HepG2 (cell line): ENCODE data around the gene OR1F1. TPM values are rescaled to one million over a fixed set of nuclear protein-coding genes. Genes with fewer than 3 reads are reported as not detected.
A peak's percentile ranks its signal among the peaks of the same experiment; 100 is the strongest.

Source experiments
- DBP ChIP-seq: sonication (generic); formaldehyde crosslinking; IDR thresholded peaks from 2 replicates; pipeline ENCODE4 v1.4.0; 2020; ENCODE audit warnings: missing genetic modification reagents; ENCODE audit errors: not compliant biosample characterization
- ERF ChIP-seq: IDR thresholded peaks from 2 replicates; pipeline ENCODE4 v1.6.1; 2018; ENCODE audit warnings: missing biosample characterization, missing genetic modification reagents
- ESRRA ChIP-seq: sonication (generic); formaldehyde crosslinking; IDR thresholded peaks from 2 replicates; pipeline ENCODE4 v1.5.1; 2020; ENCODE audit warnings: mild to moderate bottlenecking, low read depth, missing genetic modification reagents
- GPN1 ChIP-seq: sonication (generic); formaldehyde crosslinking; IDR thresholded peaks from 2 replicates; pipeline ENCODE4 v1.5.1; 2020; ENCODE audit warnings: missing genetic modification reagents, borderline replicate concordance
- PAWR ChIP-seq: sonication (generic); formaldehyde crosslinking; IDR thresholded peaks from 2 replicates; pipeline ENCODE4 v1.4.0; 2020; ENCODE audit warnings: missing genetic modification reagents, mild to moderate bottlenecking, borderline replicate concordance
- PCBP1 ChIP-seq: fragments of 200-400 bp; formaldehyde crosslinking; IDR thresholded peaks from 2 replicates; pipeline ENCODE4 v1.6.1; 2017; ENCODE audit warnings: mild to moderate bottlenecking, low read depth, low read length, borderline replicate concordance
- PLRG1 ChIP-seq: fragments of 450-650 bp; conservative IDR thresholded peaks from 2 replicates; pipeline ENCODE4 v1.6.1; 2016
- POGK ChIP-seq: sonication (generic); formaldehyde crosslinking; conservative IDR thresholded peaks from 2 replicates; pipeline ENCODE4 v1.8.0; 2022; ENCODE audit warnings: mild to moderate bottlenecking, moderate library complexity, missing genetic modification reagents
- POGZ ChIP-seq: sonication (generic); formaldehyde crosslinking; IDR thresholded peaks from 2 replicates; pipeline ENCODE4 v1.4.0; 2020; ENCODE audit warnings: mild to moderate bottlenecking, missing genetic modification reagents
- SSRP1 ChIP-seq: IDR thresholded peaks from 2 replicates; pipeline ENCODE4 v1.6.1; 2016; ENCODE audit warnings: control low read depth
- THAP8 ChIP-seq: sonication (generic); formaldehyde crosslinking; IDR thresholded peaks from 2 replicates; pipeline ENCODE4 v1.5.1; 2020; ENCODE audit warnings: missing genetic modification reagents, mild to moderate bottlenecking, borderline replicate concordance
- ZNF101 ChIP-seq: sonication (generic); formaldehyde crosslinking; IDR thresholded peaks from 2 replicates; pipeline ENCODE4 v1.4.0; 2020; ENCODE audit warnings: mild to moderate bottlenecking, low read depth, missing genetic modification reagents, borderline replicate concordance
- ZNF124 ChIP-seq: sonication (generic); formaldehyde crosslinking; IDR thresholded peaks from 2 replicates; pipeline ENCODE4 v1.4.0; 2020; ENCODE audit warnings: missing genetic modification reagents
- ZNF326 ChIP-seq: sonication (generic); formaldehyde crosslinking; IDR thresholded peaks from 2 replicates; pipeline ENCODE4 v1.4.0; 2020; ENCODE audit warnings: missing genetic modification reagents, borderline replicate concordance
- ZZZ3 ChIP-seq: sonication (generic); formaldehyde crosslinking; IDR thresholded peaks from 2 replicates; pipeline ENCODE4 v1.4.0; 2020; ENCODE audit warnings: missing genetic modification reagents, mild to moderate bottlenecking, borderline replicate concordance
- polyA plus RNA-seq, 8 experiments: library from polyadenylated mRNA; depleted of rRNA in 3 of 8; stranded (reverse) in 7 of 8; unstranded in 1 of 8; fragments of >200 nt; fragmentation: Illumina TruSeq in 4 of 8; extraction: Trizol in 4 of 8; gene quantifications; 2 replicates each; pipeline versions ENCODE4 v1.2.1 to v1.2.3, GENCODE V29; 2011 to 2016; ENCODE audit warnings: low read depth in 4 of 8, missing spikeins in 1 of 8, mixed read lengths in 1 of 8; ENCODE audit not compliant: insufficient read depth in 1 of 8
- total RNA-seq, 5 experiments: library from RNA; depleted of rRNA; stranded (reverse); fragments of >200 nt; fragmentation: Illumina TruSeq; extraction: Trizol; gene quantifications; 2 replicates each; pipeline ENCODE4 v1.2.3, GENCODE V29; 2016; ENCODE audit warnings: low read depth in 1 of 5
- TF ChIP-seq, protein P1 (sequence below): sonication (generic); formaldehyde crosslinking; IDR thresholded peaks from 2 replicates; pipeline ENCODE4 v1.4.0; 2020; ENCODE audit warnings: missing genetic modification reagents, borderline replicate concordance
- TF ChIP-seq, protein P2 (sequence below): sonication (generic); formaldehyde crosslinking; IDR thresholded peaks from 2 replicates; pipeline ENCODE4 v1.4.0; 2020; ENCODE audit warnings: missing genetic modification reagents, borderline replicate concordance
- TF ChIP-seq, protein P3 (sequence below): IDR thresholded peaks from 2 replicates; pipeline ENCODE4 v1.6.1; 2016

Gene OR1F1
- total and polyA plus RNA-seq, 2 of the 13 experiments (the other 11 are each of a cell fraction or from before 2014, with no cell fraction given) = 0.90 TPM; not detected in 1

DNA sequence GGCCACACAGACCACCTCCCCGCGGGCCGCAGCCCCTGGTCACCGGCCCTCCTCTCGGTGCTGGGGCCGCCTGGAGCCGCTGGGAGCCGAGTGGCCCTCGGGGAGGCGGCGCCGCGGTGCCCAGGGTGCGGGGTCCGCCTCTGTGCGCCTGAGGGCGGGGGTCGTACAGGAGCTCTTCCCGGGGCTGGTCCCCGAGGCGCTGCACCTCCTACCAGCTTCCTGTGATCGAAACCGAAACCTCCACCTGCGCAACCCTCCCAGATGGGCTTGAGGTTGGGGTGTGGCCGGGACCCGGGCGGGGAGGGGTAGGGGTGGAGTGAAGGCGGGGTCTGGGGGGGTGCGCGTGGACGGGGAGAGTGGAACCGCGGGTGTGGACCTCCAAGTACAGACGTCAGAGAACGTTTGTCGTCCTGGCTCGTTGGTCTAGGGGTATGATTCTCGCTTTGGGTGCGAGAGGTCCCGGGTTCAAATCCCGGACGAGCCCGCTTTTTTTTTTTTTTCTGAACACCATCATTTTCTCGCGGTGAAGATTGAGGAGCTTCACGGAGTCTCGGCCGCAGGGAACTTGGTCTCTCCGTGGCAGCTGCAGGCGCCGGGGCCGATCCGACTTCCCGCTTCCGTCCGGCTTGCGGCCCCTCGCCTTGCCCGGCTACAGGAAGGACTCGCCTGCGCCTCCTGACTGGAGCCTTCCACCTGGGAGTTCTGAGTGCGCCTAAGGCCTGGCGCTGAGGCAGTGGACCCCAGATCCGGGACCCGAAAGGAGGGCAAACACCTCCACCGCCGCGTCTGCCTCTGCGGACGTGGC, 29.3 kb upstream of the OR1F1 start (continued):
- TF ChIP-seq DBP (CRISPR knock-in tag) (no peak), POGZ (CRISPR knock-in tag) (no peak), PCBP1 (no peak), ZNF124 (no peak; the same call in 1 of the 2 replicates), GPN1 (CRISPR knock-in tag) (no peak), ZNF101 (CRISPR knock-in tag) (no peak), ESRRA (CRISPR knock-in tag) (no peak), THAP8 (no peak), PLRG1 (no peak), PAWR (CRISPR knock-in tag) (no peak), SSRP1 (CRISPR knock-in tag) (no peak), ZZZ3 (no peak), ZNF326 (CRISPR knock-in tag) (no peak), ERF (CRISPR knock-in tag) (peak; percentile 47; the same call in 1 of the 2 replicates), POGK (0 out of 2 replicates have a peak, but pooled peaks have one; percentile 14)
- TF ChIP-seq, protein P1, sequence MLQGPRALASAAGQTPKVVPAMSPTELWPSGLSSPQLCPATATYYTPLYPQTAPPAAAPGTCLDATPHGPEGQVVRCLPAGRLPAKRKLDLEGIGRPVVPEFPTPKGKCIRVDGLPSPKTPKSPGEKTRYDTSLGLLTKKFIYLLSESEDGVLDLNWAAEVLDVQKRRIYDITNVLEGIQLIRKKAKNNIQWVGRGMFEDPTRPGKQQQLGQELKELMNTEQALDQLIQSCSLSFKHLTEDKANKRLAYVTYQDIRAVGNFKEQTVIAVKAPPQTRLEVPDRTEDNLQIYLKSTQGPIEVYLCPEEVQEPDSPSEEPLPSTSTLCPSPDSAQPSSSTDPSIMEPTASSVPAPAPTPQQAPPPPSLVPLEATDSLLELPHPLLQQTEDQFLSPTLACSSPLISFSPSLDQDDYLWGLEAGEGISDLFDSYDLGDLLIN (CRISPR knock-in tag) = no peak
- TF ChIP-seq, protein P2, sequence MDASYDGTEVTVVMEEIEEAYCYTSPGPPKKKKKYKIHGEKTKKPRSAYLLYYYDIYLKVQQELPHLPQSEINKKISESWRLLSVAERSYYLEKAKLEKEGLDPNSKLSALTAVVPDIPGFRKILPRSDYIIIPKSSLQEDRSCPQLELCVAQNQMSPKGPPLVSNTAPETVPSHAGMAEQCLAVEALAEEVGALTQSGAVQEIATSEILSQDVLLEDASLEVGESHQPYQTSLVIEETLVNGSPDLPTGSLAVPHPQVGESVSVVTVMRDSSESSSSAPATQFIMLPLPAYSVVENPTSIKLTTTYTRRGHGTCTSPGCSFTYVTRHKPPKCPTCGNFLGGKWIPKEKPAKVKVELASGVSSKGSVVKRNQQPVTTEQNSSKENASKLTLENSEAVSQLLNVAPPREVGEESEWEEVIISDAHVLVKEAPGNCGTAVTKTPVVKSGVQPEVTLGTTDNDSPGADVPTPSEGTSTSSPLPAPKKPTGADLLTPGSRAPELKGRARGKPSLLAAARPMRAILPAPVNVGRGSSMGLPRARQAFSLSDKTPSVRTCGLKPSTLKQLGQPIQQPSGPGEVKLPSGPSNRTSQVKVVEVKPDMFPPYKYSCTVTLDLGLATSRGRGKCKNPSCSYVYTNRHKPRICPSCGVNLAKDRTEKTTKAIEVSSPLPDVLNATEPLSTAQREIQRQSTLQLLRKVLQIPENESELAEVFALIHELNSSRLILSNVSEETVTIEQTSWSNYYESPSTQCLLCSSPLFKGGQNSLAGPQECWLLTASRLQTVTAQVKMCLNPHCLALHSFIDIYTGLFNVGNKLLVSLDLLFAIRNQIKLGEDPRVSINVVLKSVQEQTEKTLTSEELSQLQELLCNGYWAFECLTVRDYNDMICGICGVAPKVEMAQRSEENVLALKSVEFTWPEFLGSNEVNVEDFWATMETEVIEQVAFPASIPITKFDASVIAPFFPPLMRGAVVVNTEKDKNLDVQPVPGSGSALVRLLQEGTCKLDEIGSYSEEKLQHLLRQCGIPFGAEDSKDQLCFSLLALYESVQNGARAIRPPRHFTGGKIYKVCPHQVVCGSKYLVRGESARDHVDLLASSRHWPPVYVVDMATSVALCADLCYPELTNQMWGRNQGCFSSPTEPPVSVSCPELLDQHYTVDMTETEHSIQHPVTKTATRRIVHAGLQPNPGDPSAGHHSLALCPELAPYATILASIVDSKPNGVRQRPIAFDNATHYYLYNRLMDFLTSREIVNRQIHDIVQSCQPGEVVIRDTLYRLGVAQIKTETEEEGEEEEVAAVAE (CRISPR knock-in tag) = no peak
- TF ChIP-seq, protein P3, sequence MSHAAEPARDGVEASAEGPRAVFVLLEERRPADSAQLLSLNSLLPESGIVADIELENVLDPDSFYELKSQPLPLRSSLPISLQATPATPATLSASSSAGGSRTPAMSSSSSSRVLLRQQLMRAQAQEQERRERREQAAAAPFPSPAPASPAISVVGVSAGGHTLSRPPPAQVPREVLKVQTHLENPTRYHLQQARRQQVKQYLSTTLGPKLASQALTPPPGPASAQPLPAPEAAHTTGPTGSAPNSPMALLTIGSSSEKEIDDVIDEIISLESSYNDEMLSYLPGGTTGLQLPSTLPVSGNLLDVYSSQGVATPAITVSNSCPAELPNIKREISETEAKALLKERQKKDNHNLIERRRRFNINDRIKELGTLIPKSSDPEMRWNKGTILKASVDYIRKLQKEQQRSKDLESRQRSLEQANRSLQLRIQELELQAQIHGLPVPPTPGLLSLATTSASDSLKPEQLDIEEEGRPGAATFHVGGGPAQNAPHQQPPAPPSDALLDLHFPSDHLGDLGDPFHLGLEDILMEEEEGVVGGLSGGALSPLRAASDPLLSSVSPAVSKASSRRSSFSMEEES (CRISPR knock-in tag) = no peak
